ENCODE data around the gene SOBP.

DNA sequence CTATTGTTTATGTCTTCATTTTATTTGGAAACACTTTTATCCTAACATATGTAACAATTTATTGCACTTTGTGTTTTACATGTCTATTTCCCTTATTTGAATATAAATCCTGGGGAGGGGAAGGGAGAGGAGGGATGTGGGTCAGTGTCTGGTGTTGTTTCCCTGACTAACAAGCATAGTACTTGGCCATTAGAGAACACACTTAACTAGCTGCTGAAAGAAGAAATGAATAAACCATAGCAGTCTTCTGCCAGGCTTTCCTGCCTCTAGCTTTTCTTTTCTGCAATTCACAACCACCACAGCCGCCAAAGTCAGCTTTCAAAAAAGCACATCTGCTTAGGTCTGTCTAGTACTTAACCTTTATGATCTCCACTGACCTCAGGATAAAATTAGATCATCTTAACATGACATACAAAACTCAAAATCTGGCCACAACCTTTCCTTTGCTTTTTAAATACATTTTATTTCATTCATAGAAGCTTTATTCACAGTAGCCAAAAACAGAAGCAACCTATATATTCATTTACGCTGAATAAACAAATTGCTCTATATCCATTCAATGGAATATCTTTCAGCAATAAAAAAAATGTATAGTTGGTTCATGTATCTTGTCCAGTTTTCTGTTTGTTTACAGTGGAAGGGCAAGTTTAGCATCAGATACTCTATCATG is 46.8 kb upstream of the SOBP start:
- TF ChIP-seq, protein P1, sequence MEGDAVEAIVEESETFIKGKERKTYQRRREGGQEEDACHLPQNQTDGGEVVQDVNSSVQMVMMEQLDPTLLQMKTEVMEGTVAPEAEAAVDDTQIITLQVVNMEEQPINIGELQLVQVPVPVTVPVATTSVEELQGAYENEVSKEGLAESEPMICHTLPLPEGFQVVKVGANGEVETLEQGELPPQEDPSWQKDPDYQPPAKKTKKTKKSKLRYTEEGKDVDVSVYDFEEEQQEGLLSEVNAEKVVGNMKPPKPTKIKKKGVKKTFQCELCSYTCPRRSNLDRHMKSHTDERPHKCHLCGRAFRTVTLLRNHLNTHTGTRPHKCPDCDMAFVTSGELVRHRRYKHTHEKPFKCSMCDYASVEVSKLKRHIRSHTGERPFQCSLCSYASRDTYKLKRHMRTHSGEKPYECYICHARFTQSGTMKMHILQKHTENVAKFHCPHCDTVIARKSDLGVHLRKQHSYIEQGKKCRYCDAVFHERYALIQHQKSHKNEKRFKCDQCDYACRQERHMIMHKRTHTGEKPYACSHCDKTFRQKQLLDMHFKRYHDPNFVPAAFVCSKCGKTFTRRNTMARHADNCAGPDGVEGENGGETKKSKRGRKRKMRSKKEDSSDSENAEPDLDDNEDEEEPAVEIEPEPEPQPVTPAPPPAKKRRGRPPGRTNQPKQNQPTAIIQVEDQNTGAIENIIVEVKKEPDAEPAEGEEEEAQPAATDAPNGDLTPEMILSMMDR (IDR thresholded peaks at IDR 0.05) = no peak
- no peak for TF ChIP-seq POLR2A (IDR thresholded peaks at IDR 0.05)

Data from esophagus squamous epithelium (tissue), 4 donors.